ENCODE data around the gene PDE4B. TPM values are rescaled to one million over a fixed set of nuclear protein-coding genes. Genes with fewer than 3 reads are reported as not detected.

The PDE4B gene
- polyA plus RNA-seq, 1 donor from 2014 or later, result 135 TPM

- no peaks in the 10 kb centered on the region for H4K20me1 ChIP-seq (ENCODE audit: insufficient read depth)
- no peaks in the 10 kb centered on the region for H3F3A ChIP-seq (ENCODE audit: insufficient read depth, low read length, poor library complexity, severe bottlenecking)
- H3K27ac ChIP-seq (ENCODE audit: low read length), result no peak overlapping the region
- no peaks in the 10 kb centered on the region for H3K79me2 ChIP-seq (replicated peaks; ENCODE audit: insufficient read depth, low read length)
- no peak overlapping the region for H2AFZ ChIP-seq (ENCODE audit: low read depth, low read length)
- no peaks in the 10 kb centered on the region for H3K9me3 ChIP-seq (ENCODE audit: low read length)
- H3K4me3 ChIP-seq (ENCODE audit: low read length), result no peak overlapping the region
- no peaks in the 10 kb centered on the region for H3K27me3 ChIP-seq (ENCODE audit: insufficient read depth, low read depth, low read length)
- TF ChIP-seq SMC3 (conservative IDR thresholded peaks at IDR 0.05; ENCODE audit: poor library complexity) (no peak), CTCF (IDR thresholded peaks at IDR 0.05; ENCODE audit: poor library complexity, severe bottlenecking) (no peak), EP300 (conservative IDR thresholded peaks at IDR 0.05; ENCODE audit: poor library complexity, severe bottlenecking) (no peak), MXI1 (conservative IDR thresholded peaks at IDR 0.05; ENCODE audit: poor library complexity, severe bottlenecking) (no peak), REST (IDR thresholded peaks at IDR 0.05; ENCODE audit: borderline replicate concordance) (no peak), EZH2 (IDR thresholded peaks at IDR 0.05; ENCODE audit: borderline replicate concordance, insufficient read depth, low read length, poor library complexity, severe bottlenecking) (no peak), POLR2AphosphoS5 (IDR thresholded peaks at IDR 0.05) (no peak), RAD21 (conservative IDR thresholded peaks at IDR 0.05) (no peak)
- H3K4me2 ChIP-seq (ENCODE audit: low read length), result no peak overlapping the region
- H3K9me2 ChIP-seq (ENCODE audit: insufficient read depth, low read length), result no peaks in the 10 kb centered on the region
- H3K36me3 ChIP-seq (ENCODE audit: insufficient read depth, low read length), result no peaks in the 10 kb centered on the region
- H3K9ac ChIP-seq (ENCODE audit: low read length), result no peak overlapping the region
Observed at GRCh38 chr1:66316464-66317247, 524.0 kb downstream of the PDE4B start.

- H3K9me2 ChIP-seq (ENCODE audit: insufficient read depth, low read length), result no peaks in the 10 kb centered on the region
- H3K36me3 ChIP-seq (ENCODE audit: insufficient read depth, low read length), result no peaks in the 10 kb centered on the region
- no peaks in the 10 kb centered on the region for H3K27me3 ChIP-seq (ENCODE audit: insufficient read depth, low read depth, low read length)
- H3K4me3 ChIP-seq (ENCODE audit: low read length), result no peak overlapping the region
- no peak overlapping the region for H3K27ac ChIP-seq (ENCODE audit: low read length)
- TF ChIP-seq EP300 (conservative IDR thresholded peaks at IDR 0.05; ENCODE audit: poor library complexity, severe bottlenecking) (no peak), MXI1 (conservative IDR thresholded peaks at IDR 0.05; ENCODE audit: poor library complexity, severe bottlenecking) (no peak), SMC3 (conservative IDR thresholded peaks at IDR 0.05; ENCODE audit: poor library complexity) (no peak), RAD21 (conservative IDR thresholded peaks at IDR 0.05) (no peak), POLR2AphosphoS5 (IDR thresholded peaks at IDR 0.05) (no peak), EZH2 (IDR thresholded peaks at IDR 0.05; ENCODE audit: borderline replicate concordance, insufficient read depth, low read length, poor library complexity, severe bottlenecking) (no peak), REST (IDR thresholded peaks at IDR 0.05; ENCODE audit: borderline replicate concordance) (no peak), CTCF (IDR thresholded peaks at IDR 0.05; ENCODE audit: poor library complexity, severe bottlenecking) (no peak), TAF1 (IDR thresholded peaks at IDR 0.05; ENCODE audit: low read depth) (no peak)
- H3K79me2 ChIP-seq (replicated peaks; ENCODE audit: insufficient read depth, low read length), result no peaks in the 10 kb centered on the region
- H2AFZ ChIP-seq (ENCODE audit: low read depth, low read length), result no peak overlapping the region
- no peak overlapping the region for H3K4me2 ChIP-seq (ENCODE audit: low read length)
- H3K9ac ChIP-seq (ENCODE audit: low read length), result no peak overlapping the region
- no peaks in the 10 kb centered on the region for H3F3A ChIP-seq (ENCODE audit: insufficient read depth, low read length, poor library complexity, severe bottlenecking)
- no peaks in the 10 kb centered on the region for H3K9me3 ChIP-seq (ENCODE audit: low read length)
- H4K20me1 ChIP-seq (ENCODE audit: insufficient read depth), result no peaks in the 10 kb centered on the region
Observed at GRCh38 chr1:66317248-66317515, 524.5 kb downstream of the PDE4B start.

Data from neural cell (in vitro differentiated cells).